Measurements from ENCODE around the gene ZNF616. TPM values are rescaled to one million over a fixed set of nuclear protein-coding genes. Genes with fewer than 3 reads are reported as not detected.

ZNF616 gene
- total and polyA plus RNA-seq, 2 of the 8 experiments (the other 6 are each of a cell fraction or from before 2014, with no cell fraction given) = 5.7 to 40.5 TPM

DNA sequence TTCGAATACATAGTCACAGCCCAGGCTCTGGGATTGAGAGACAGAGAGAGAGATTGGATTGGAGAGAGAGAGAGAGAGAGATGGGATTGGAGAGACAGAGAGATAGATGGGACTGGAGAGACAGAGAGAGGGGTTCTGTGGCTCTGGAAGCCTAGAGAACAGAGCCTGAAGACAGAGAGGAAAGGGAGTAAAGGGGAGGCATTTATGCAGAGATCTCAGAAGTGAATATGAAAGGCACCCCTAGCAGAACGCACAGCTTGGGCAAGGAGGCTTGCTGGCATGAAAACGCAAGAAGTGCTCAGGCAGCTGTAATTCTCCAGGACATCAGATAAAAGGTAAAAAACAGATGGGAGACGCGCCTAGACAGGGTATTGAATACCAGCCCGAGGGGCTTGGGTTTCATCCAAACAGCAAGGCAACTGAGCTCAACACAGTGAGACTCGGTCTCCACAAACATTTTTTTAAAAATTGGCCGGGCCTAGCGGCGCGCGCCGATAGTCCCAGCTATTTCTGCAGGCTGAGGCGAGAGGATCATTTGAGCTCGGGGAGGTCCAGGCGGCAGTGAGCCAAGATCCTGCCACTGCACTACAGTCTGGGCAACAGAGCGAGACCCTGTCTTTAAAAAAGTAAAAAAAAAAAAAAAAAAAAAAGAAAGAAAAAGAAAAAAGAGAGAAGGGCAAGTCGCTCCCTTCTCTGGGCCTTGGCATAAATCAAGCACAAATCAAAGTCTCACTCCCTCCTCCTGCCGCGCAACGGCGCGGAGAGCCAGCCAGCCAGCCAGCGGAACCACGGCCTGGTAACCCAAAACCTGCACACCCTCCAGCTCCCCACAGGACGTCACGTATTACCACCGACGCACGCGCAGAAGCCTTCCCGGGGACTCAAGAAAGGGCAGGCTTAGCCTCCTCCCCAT, 49.3 kb upstream of the ZNF616 start (continued):
- TF ChIP-seq RXRA (IDR thresholded peaks at IDR 0.05; ENCODE audit: insufficient read depth, low read depth, low read length) (no peak), ASH2L (IDR thresholded peaks at IDR 0.05; ENCODE audit: low read length) (no peak), SP4 (IDR thresholded peaks at IDR 0.05; ENCODE audit: low read length) (no peak), RAD21 (IDR thresholded peaks at IDR 0.05 in 1 of 2, conservative IDR thresholded peaks at IDR 0.05 in 1 of 2; ENCODE audit: low read depth in 2 of 2, low read length in 2 of 2) (0 out of 4 replicates have a peak, but pooled peaks of 1 of the 2 experiments have one; percentile 16), FOSL1 (IDR thresholded peaks at IDR 0.05; ENCODE audit: insufficient read depth, low read depth, low read length) (no peak), RNF2 (IDR thresholded peaks at IDR 0.05; ENCODE audit: borderline replicate concordance, low read depth, low read length, missing control alignments, poor library complexity, severe bottlenecking) (no peak), SP1 (IDR thresholded peaks at IDR 0.05; ENCODE audit: low read depth, low read length) (peak; percentile 52; the same call in 1 of the 2 replicates), TBP (IDR thresholded peaks at IDR 0.05; ENCODE audit: low read depth, low read length) (no peak; the same call in 1 of the 2 replicates), MAFK (IDR thresholded peaks at IDR 0.05; ENCODE audit: low read depth, low read length) (no peak)
- TF ChIP-seq, protein P1, sequence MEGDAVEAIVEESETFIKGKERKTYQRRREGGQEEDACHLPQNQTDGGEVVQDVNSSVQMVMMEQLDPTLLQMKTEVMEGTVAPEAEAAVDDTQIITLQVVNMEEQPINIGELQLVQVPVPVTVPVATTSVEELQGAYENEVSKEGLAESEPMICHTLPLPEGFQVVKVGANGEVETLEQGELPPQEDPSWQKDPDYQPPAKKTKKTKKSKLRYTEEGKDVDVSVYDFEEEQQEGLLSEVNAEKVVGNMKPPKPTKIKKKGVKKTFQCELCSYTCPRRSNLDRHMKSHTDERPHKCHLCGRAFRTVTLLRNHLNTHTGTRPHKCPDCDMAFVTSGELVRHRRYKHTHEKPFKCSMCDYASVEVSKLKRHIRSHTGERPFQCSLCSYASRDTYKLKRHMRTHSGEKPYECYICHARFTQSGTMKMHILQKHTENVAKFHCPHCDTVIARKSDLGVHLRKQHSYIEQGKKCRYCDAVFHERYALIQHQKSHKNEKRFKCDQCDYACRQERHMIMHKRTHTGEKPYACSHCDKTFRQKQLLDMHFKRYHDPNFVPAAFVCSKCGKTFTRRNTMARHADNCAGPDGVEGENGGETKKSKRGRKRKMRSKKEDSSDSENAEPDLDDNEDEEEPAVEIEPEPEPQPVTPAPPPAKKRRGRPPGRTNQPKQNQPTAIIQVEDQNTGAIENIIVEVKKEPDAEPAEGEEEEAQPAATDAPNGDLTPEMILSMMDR (IDR thresholded peaks at IDR 0.05; ENCODE audit: control extremely low read depth in 1 of 3, insufficient read depth in 1 of 3, low read depth in 1 of 3, low read length in 3 of 3) = no peak

Data from H1 (cell line).